22Rv1 (cell line): Measurements from ENCODE around the gene PAAF1.

Experiments
- CTCF ChIP-seq: fragments of 450-650 bp; IDR thresholded peaks from 2 replicates; pipeline ENCODE4 v1.5.1; 2017; ENCODE audit warnings: mild to moderate bottlenecking
- ZFX ChIP-seq: fragments of 450-650 bp; IDR thresholded peaks from 2 replicates; pipeline ENCODE4 v1.6.1; 2017; ENCODE audit warnings: antibody characterized with exemption, borderline replicate concordance

GRCh38 chr11:73939096-73939495 lies 62.3 kb downstream of the PAAF1 start:
- TF ChIP-seq CTCF (no peak), ZFX (no peak)
